Loucy (cell line): Measurements from ENCODE around the gene OSBPL2.

Experiments
- H2AFZ ChIP-seq: fragments of 200-600 bp; sonication (generic); 2 replicates; pipeline ENCODE4 v1.6.0; 2016; ENCODE audit warnings: antibody characterized with exemption, mild to moderate bottlenecking, low read length, moderate library complexity
- H3F3A ChIP-seq: fragments of 200-600 bp; 2 replicates; pipeline ENCODE4 v1.6.0; 2016; ENCODE audit warnings: antibody characterized with exemption, low read depth, mild to moderate bottlenecking
- H3K27me3 ChIP-seq: fragments of 200-600 bp; sonication (generic); 2 replicates; pipeline ENCODE4 v1.6.1; 2014; ENCODE audit warnings: low read length, mild to moderate bottlenecking; ENCODE audit not compliant: insufficient read depth, poor library complexity, severe bottlenecking
- H3K36me3 ChIP-seq: fragments of 200-600 bp; sonication (generic); 2 replicates; pipeline ENCODE4 v1.6.1; 2016; ENCODE audit warnings: low read length; ENCODE audit not compliant: insufficient read depth
- H3K4me1 ChIP-seq: fragments of 200-600 bp; sonication (generic); 2 replicates; pipeline ENCODE4 v1.5.1; 2014; ENCODE audit warnings: low read length, mild to moderate bottlenecking; ENCODE audit not compliant: insufficient read depth, poor library complexity, severe bottlenecking
- H3K4me2 ChIP-seq: fragments of 200-600 bp; sonication (generic); 2 replicates; pipeline ENCODE4 v1.6.0; 2014; ENCODE audit warnings: antibody characterized with exemption, low read length, low read depth, mild to moderate bottlenecking; ENCODE audit not compliant: poor library complexity, severe bottlenecking
- H3K4me3 ChIP-seq: fragments of 200-600 bp; sonication (generic); 2 replicates; pipeline ENCODE4 v1.5.1; 2014; ENCODE audit warnings: low read length, mild to moderate bottlenecking, mixed read lengths; ENCODE audit not compliant: poor library complexity, severe bottlenecking
- H3K79me2 ChIP-seq: fragments of 200-600 bp; sonication (generic); 2 replicates; pipeline ENCODE4 v1.6.1; 2014; ENCODE audit warnings: low read length; ENCODE audit not compliant: insufficient read depth
- H3K9ac ChIP-seq: fragments of 200-600 bp; sonication (generic); 2 replicates; pipeline ENCODE4 v1.6.0; 2014; ENCODE audit warnings: mild to moderate bottlenecking, low read depth, low read length, moderate library complexity; ENCODE audit not compliant: poor library complexity, severe bottlenecking
- H3K9me2 ChIP-seq: fragments of 200-600 bp; sonication (generic); replicated peaks from 2 replicates; pipeline ENCODE4 v1.6.1; 2016; ENCODE audit warnings: low read depth, low read length, mixed read lengths
- H3K9me3 ChIP-seq: fragments of 200-600 bp; sonication (generic); 2 replicates; pipeline ENCODE4 v1.6.1; 2014; ENCODE audit warnings: mild to moderate bottlenecking, antibody characterized with exemption, low read length, low read depth; ENCODE audit not compliant: insufficient read depth
- H4K20me1 ChIP-seq: fragments of 200-600 bp; sonication (generic); 2 replicates; pipeline ENCODE4 v1.6.0; 2014; ENCODE audit warnings: antibody characterized with exemption, low read length, mild to moderate bottlenecking; ENCODE audit not compliant: insufficient read depth, poor library complexity, severe bottlenecking
- CTCF ChIP-seq: fragments of 200-600 bp; sonication (generic); conservative IDR thresholded peaks from 2 replicates; pipeline ENCODE4 v1.5.1; 2014; ENCODE audit warnings: mild to moderate bottlenecking, antibody characterized with exemption, low read length
- EZH2phosphoT487 ChIP-seq: fragments of 200-600 bp; IDR thresholded peaks from 2 replicates; pipeline ENCODE4 v1.6.1; 2018; ENCODE audit warnings: antibody characterized with exemption, mild to moderate bottlenecking, moderate library complexity, borderline replicate concordance

OSBPL2 gene

DNA sequence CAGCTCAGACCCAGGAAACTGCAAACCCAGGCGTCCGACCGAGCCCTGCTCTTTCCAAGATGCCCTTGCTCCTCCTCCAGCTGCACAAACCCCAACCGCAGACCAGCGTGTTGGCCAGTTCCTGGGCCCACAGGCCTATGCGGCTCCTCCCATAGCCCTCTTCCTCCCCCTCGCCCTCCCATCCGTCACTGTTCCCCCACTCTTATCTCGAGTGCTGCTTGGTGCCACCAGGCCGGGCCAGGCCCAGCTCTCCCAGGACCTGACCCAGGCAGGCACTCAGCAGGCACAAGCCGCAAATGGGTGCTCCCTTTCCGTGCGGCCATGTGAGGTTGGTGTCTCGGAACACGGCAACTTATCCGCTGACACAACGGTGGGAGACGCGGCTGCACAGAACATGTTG lies 93.0 kb downstream of the OSBPL2 start:
- H4K20me1 ChIP-seq, result no peaks in the 10 kb centered on the region

DNA sequence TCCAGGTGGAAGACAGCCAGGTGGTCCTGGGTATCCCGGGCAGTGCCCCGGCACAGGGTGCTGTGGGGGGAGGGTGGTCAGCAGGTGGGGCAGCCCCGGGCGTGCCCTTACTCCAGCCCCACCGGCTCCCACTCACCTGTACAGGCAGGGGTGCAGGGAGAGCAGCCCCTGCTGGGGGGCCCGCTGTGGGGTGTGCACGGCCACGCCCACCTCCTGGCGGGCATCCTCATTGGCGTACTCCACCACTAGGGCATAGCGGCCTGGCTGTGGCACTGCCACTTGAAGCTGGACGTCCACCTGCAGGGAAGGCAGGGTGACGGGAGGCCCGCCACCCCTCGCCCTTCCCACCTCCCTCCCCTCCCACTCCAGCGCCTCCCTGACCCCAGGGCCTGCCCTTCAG lies 94.1 kb downstream of the OSBPL2 start:
- Histone ChIP-seq H3K9me3 (no peaks in the 10 kb centered on the region), H2AFZ (no peak overlapping the region), H3K4me2 (no peak overlapping the region), H3K9me2 (no peaks in the 10 kb centered on the region), H3F3A (no peaks in the 10 kb centered on the region), H3K79me2 (no peaks in the 10 kb centered on the region), H3K4me3 (no peak overlapping the region), H3K27me3 (no peaks in the 10 kb centered on the region), H4K20me1 (no peaks in the 10 kb centered on the region), H3K4me1 (peaks cover 4% of the 10 kb centered on the region), H3K36me3 (no peaks in the 10 kb centered on the region), H3K9ac (no peak overlapping the region)
- TF ChIP-seq EZH2phosphoT487 (no peak), CTCF (no peak)

More for the DNA sequence above, 93.0 kb downstream of the OSBPL2 start:
- no peak for TF ChIP-seq EZH2phosphoT487
- TF ChIP-seq CTCF, result no peak
- H3K79me2 ChIP-seq, result no peaks in the 10 kb centered on the region
- H3K9me2 ChIP-seq, result no peaks in the 10 kb centered on the region
- no peak overlapping the region for H2AFZ ChIP-seq
- no peaks in the 10 kb centered on the region for H3K27me3 ChIP-seq
- H3K9me3 ChIP-seq, result no peaks in the 10 kb centered on the region
- H3K9ac ChIP-seq, result no peak overlapping the region
- no peaks in the 10 kb centered on the region for H3K4me1 ChIP-seq
- H3K4me2 ChIP-seq, result no peak overlapping the region
- H3F3A ChIP-seq, result no peaks in the 10 kb centered on the region
- H3K36me3 ChIP-seq, result no peaks in the 10 kb centered on the region
- H3K4me3 ChIP-seq, result no peak overlapping the region

DNA sequence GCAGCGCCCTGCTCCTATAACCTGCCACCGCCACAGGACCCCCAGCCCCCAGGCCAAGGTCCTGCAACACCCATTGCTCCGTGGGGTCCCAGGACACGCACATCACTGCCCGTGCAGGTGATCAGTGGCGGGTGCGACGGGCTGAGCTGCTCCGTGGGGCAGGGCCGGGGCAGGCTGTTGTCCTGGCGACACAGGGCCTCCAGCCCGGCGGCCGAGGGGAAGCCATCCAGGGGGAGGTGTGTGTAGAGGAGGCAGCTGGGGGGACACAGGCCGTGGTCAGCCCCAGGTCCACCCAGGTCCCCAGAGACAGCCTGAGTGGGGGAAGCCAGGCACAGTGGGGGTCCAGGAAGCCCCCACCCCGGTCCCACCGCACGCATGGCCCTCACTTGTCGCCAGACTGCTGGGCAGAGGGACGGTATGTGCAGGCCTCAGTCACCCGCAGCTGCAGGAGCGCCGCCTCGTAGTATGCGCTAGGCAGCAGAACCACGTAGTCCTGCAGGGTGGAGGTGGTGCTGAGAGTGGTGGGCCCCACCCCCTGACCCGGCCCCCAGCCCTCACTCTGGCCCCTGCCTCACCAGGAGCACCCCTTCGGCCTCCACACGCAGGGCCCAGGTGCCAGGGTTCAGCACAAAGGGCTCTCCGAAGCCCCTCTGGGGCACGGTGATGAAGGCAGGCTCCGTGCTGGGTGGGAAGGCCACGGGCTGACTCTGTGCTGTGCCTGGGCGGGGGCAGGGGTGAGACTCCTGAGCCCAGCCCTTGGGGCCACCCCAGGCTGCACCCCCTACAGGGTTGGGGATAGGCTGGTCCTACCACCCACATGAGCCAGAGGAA lies 94.9 kb downstream of the OSBPL2 start:
- no peaks in the 10 kb centered on the region for H3K36me3 ChIP-seq
- no peak for TF ChIP-seq CTCF
- no peak for TF ChIP-seq EZH2phosphoT487

More for the DNA sequence above, 94.9 kb downstream of the OSBPL2 start:
- H2AFZ ChIP-seq, result no peak overlapping the region
- H3K9ac ChIP-seq, result no peak overlapping the region
- no peaks in the 10 kb centered on the region for H3K9me3 ChIP-seq
- peaks cover 4% of the 10 kb centered on the region for H3K4me1 ChIP-seq
- no peaks in the 10 kb centered on the region for H3K9me2 ChIP-seq
- no peaks in the 10 kb centered on the region for H3F3A ChIP-seq
- no peak overlapping the region for H3K4me3 ChIP-seq
- no peak overlapping the region for H3K4me2 ChIP-seq
- no peaks in the 10 kb centered on the region for H3K27me3 ChIP-seq
- H3K79me2 ChIP-seq, result no peaks in the 10 kb centered on the region
- H4K20me1 ChIP-seq, result no peaks in the 10 kb centered on the region
